ENCODE data around the gene BCAN.
"Not testable (repeated sequence)": the region's sequence is repeated elsewhere in the genome, so short reads cannot be mapped to it uniquely, and the experiment has no call there.

DNA sequence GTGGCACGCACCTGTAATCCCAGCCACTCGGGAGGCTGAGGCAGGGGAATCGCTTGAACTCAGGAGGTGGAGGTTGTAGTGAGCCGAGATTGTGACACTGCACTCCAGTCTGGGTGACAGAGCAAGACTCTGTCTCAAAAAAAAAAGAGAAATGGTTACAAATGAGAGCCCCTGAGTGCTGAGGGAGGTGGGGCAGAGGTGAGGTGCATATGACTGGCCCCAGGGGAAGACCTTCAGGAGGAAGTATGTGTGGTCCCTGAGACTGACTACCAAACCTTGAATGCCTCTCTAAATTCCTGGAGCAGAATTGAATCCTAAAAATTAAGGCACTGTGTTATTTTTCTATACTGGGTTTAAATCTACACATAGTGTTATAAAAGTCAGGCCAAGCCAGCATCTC lies 34.6 kb upstream of the BCAN start:
- TF ChIP-seq CTCF (conservative IDR thresholded peaks at IDR 0.05); EZH2 (IDR thresholded peaks at IDR 0.05; ENCODE audit: low read depth): not testable (repeated sequence)
